GM19328 (cell line): Measurements from ENCODE around the gene F2.
"Not testable (repeated sequence)": the region's sequence is repeated elsewhere in the genome, so short reads cannot be mapped to it uniquely, and the experiment has no call there.

ENCODE experiments used
- ATAC-seq: cut with Tn5 transposase; IDR thresholded peaks from one replicate; pipeline ENCODE4 v1.9.1; 2021; ENCODE audit warnings: mild to moderate bottlenecking, moderate library complexity; ENCODE audit not compliant: unreplicated experiment

Gene F2

DNA sequence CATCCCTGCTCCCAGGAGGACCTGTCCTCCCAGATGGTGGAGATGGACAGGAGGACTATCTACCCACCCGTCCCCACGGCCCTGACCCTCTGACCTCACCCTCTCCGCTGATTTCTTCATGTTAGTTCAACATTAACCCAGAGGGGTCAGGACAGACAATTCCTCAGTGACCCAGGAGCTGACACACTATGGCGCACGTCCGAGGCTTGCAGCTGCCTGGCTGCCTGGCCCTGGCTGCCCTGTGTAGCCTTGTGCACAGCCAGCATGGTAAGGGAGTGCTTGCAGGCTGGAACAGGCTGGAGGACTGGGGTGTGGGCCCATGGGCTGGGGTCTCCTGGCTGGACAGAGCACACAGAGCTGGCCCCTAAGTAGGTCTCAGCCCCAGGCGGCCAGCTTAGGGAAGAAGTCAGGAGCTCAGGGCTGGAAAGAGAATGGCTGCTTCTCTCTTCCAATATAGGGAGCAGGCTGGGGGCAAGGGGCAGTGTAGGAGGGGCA, at the start of gene F2:
Gene F2, plus strand, starts transcription at position 166 of the 495 bp plus-strand sequence. Its CDS starts 23 bp downstream, at position 189.
- ATAC-seq, result no peak

DNA sequence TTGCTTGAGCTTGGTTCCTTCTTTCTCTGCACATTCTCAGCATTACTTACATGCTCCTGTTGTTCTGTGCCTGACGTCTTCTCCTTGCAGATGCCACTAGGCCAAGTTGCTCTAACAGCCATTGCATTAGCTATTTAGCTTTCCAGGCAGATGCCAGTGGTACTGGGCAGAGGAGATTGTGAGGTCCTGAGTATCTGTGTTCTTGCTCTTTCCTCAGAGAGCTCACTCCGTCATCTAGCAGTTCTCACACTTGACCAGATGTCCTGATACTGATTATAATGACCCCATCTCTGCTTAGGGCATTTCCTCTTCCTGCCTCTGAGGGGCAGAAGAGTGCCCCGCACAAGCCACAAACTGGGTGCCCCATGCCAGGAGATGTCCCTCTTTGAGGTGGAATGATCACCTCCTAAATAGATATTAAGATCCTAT, 49.3 kb upstream of the F2 start:
- no peak for ATAC-seq

DNA sequence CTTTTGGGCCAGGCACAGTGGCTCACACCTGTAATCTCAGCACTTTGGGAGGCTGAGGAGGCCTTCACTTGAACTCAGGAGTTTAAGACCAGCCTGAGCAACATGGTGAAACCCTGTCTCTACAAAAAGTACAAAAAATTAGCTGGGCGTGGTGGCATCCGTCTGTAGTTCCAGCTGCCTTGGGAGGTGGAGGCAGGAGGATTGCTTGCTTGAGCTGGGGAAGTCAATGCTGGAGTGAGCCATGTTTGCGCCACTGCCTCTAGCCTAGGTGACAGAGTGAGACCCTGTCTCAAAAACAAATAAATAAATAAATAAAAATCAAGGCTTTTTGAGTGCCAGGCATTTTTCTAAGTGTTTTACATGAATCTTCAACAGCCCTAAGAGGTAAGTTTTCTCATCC, 48.5 kb upstream of the F2 start:
- ATAC-seq, result not testable (repeated sequence)

DNA sequence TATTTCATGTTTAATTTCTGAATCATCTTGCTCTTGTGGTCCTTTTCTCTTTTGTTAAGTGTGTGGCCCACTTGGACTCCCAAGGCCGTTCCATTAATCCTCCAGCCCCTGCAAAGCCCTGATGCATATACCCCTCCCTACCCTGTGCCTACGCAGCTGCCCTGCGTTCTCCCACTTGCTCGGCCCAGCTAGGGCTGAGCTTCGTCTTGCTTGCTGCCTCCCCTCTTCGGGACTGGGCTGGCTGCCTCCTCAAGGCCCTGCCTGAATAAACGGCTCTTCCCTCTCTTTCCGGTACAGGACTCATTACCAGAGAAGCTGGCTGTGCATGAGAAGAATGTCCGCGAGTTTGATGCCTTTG, 47.1 kb upstream of the F2 start:
- no peak for ATAC-seq

DNA sequence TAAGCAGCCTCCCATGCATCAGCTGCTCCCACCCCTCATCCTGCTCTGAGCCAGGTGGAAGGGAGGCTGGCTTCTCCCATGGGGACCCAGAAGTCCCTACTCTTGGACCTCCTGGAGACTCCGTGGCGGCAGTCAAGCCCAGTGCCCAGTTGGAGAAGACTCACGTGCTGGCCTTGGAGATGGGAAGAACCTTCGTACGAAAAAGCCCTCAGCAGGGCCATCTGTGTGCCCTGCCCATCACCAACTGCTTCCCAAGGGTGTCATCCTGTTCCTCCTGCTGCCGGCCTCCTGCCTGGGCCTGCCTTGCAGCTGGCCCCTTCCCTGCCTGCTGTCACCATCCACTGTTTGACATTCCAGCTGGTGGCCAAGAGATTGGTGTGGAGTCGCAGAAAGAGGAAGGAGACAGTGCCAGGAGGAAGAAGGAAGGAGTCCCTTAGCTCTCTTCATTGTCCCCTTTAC, 46.6 kb upstream of the F2 start:
- ATAC-seq, result no peak

DNA sequence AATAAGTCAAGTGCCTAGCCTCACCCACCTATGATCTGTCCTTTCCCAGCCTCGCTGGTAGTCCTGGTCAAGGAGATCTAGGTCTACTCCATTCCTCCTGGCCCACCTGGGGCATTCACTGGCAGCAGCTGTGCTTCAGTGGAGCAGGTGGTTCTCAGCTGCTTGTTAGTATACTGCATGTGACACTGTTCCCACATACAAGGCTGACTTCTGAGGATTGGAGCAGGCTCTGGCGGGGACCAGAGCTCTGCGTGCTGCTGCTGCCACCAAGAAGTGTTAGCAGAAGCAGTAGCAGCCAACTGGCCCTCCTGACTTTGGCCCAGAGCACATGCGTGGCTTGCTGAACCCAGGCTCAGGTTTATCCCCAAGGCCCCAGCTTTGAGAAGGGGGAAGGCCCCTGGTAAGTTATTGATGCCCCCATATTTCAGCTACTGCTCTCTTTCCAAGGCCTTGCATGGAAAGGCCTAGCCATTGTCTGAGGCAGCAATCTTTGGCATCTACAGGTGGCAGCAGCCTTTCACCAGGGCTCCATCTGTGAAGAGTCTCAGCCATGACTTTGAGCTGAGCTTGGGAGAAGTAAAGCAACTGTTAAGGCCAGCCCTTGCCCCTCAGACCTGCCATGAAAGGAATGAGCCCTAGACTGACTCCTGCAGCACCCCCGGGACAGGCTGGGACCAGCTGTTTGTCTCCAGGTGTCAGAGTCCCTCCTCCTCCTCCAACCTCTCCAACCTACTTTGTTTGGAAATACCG, 45.1 kb upstream of the F2 start:
- ATAC-seq, result no peak

DNA sequence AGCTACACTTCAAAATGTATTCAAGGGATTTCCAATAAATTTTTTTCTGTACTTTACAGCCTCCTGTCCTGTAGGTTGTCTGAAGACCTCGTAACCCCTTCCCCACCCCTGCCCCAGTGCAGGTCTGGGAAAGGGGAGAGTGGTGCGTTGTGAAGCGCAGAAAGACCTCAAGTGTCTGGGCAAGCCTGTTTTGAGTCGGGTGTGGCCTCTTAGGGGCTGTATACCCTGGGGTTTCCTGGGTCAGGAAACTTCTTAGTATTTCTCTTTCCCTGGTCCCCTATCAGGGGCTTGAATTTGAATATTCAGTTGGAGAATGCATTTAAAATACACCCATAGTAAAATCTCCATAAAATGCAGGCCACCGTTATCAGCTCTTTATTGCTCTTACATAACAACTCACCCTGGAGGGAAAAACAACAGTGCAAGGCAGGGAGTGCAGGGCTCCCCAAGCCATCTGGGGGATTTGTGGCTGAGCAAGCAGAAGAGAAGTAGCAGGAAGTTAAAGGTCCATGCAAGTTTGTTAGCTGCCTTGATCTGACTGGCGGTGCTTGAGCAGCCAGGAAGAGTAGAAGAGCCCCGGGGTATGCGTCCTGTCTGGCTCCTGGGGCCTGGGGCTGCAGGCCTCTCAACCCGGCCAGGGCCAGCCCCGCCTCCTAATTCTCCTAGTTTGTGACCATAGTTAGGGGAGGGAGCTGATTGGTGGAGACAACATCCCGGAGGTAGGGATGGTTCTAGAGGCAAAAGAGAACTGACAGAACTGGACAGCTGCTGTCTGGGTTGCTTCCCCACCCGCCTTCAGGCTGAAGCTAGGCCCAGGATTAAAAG, 44.3 kb upstream of the F2 start:
- ATAC-seq, result no peak

DNA sequence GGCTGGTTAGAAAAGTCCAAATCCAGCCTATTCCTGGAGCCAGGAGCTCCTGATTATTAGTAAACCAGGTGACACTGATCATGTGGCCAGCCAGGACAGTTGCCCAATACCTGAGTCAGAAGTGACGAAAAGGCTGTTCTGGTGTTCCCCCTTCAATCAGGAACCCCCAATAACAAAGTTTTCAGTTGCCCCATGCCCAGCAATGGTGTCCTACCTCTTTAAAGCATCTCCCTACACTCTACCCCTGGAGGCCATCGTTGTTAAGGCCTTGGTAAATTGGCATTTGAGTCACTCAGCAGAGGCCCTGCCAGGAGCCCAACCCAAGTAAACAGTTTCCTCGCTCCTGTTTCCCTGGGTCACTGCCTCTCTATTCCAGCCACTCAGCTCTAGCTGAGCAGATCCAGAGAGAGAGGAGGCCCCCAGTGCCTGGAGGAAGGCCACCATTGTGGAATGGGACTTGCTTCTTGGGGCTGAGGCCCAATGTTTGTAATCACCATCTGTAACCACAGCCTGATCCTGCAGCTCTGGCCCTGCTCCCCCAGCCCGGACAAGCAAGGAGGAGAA, 43.6 kb upstream of the F2 start:
- ATAC-seq, result no peak

DNA sequence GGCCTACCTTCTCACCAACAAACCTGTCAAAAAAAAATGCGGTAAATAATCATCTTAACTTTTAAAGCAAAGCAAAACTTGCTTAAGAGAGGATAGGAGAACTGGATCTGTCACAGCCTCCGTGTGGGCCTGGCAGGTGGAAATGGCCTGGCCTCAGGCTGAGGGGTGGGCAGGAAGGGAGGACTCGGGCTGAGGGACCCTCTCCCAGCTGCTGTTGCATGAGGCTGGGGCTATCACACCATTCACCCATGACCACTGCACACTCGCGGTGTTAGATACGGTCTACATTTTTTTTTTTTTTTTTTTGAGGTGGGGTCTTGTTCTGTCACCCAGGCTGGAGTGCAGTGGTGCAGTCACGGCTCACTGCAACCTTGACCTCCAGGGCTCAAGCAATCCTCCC, 43.1 kb upstream of the F2 start:
- ATAC-seq, result no peak

DNA sequence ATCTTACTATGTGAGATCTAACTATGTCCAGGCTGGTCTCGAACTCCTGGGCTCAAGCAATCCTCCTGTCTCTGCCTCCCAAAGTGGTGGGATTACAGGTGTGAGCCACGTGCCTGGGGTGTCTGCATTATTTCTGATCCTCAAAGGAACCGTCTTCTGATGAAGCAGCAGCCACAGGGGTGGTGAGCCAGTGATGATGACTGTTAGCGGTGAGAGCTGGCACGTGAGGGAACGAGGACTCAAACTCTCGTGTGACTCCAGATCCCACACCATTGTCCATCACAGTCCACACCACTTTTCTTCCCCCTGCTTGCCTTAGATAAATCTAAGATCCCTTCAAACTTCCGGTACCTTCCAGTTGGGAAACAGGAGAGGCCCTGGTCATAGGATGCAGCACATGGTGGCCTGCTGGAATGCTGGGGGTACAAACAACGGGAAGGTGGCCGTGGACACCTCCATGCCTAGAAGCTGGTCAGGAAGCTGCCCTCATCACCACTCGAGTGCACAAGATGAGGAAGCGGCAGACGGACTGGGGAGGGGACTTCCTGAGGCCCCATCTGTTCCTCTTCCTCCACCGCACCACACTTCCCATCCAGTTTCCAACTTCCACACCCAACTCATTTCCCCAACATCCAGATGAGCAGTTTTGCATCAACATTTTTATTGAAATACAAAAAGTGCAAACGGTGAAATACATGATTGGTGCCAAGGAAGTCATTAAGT, 42.4 kb upstream of the F2 start:
- ATAC-seq, result no peak

DNA sequence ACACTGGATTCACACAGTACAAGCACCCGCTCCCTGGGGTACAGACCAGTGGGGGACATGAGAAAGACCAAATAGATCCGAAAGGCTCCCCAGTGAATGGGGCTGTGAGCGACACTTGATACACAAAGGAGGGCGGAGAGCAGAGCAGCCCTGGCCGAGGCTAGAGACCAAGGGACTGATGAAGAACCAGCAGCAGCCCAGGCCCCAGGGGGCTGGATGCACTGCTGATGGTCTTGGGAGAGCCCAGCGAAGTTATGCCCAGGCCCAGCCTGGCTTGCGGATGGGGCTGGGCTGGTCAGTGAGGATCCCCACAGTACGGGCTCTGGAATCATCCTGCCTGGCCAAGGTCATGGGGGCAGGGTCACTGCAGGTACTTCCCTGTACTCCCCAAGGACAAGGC, 41.8 kb upstream of the F2 start:
- no peak for ATAC-seq

DNA sequence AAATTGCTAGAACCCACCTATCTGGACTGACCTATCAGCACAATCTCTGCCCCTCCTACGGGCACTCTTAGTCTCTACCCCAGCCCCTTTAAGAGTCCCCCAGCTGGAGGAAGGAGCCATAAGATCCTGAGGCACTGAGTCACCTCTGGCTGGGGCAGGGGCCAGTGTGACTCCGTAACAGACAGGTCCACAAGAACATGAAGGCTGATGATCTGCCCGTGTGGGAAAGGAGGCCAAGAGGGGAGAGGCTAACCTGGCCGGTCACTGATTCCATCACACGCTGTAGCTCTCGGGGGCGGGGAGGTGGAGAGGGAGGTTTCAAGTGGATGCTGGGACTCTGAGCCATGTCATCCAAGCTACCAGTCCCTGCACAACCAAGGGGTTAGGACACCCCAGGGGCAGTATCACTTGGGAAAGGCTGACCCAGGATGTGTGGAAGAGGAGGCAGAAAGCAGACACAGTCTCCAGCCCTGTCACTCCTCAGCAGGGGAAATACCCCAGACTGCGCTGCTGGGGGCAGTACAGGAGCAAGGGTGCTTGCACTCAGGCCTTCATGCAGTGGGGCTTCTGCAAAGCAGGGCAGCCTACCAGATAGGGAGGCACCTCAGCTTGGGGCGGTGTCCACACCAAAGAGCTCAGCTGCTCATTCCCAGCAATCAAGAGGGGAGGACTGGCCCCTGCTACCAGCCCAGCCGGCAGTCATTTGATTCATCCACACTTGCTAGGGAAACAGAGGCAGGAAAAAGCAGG, 40.8 kb upstream of the F2 start:
- ATAC-seq, result no peak

DNA sequence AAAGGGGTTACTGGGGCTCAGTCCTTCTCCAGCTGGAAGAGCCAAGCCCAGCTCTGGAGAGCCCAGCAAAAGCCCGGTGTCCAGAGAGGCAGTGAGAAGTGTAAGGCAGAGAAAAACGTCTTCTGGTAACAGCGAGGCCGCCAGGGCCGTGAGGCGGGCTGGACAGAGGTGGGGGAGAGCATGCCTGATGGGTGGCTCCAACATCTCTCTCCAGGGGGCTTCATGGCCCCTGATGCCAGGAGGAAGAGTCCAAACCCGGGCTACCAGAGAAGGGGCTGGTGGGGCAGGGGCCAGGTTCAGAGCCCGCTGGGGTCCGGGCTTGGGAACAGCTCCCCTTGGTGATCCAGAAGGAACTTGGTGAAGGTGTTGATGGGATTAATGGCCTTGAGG, 40.3 kb upstream of the F2 start:
- no peak for ATAC-seq

DNA sequence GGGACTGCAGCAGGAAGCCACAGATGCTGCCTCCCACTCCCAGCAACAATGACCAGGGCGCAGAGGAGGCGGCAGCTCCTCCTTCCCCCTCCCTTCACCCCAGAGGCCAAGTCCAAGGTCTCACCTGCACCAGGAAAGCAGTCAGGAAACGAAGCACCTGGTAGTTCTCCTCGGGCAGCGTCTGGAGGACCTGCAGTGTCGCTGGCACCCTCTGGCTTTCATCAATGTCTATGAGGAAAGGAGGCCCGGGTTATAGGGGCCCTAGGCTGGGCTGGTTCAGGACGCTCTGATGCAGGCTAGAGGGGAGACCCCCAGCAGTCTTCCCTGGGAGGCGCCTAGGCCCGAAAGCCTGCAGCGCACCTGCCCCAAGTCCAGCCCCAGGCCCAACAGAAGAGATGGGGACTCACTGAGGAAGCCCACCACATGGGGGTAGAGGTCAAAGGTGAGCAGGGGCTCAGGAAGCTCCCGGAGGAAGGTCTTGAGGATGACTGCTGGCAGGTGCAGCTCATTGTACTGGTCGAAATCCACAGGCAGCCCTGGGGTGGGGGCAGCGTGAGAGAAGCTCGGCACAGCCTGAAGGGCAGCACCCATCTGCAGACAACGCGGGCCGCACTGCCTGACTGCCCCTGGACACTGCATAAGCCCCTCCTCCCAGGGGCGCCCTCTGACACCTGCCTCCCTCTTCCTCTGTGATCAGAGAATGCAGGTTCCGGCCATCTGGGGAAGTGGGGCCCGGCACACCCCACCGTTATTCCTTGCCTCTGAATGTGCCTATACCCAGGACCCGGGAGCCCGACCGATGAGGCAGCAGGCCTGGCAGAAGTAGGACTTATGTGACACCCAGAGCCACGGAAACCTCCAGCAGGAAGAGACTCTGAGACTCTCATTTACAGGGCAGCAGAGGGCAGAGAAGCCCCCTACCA, 39.5 kb upstream of the F2 start:
- no peak for ATAC-seq

DNA sequence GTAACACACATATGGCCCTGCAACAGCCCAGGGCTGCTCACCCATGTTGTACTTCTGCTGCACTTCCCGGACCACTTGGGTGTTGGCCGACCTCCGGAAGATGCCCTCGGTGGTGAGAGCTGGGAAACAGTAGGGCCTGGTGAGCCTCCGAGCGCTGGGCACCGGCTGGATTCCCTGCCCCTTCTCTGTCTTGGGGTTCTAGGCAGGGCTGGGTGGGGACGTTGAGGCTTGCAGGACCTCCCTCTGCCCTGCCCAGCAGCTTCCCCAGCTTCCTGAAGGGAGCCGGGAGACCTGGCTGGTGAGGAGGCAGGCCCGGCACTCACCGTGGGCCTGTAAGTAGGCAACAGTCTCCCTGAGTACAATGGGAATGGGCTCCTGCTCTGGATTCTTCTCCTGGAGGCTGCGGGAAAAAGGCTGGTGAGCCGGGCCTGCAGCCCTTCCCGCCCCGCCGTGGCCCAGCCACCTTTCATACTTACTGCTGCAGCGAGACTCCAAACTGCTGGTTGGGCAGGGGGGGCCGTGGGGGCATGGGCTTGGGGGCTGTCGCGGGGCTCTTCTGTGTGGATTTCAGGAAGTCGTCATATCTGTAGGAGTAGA, 38.8 kb upstream of the F2 start:
- ATAC-seq, result no peak

DNA sequence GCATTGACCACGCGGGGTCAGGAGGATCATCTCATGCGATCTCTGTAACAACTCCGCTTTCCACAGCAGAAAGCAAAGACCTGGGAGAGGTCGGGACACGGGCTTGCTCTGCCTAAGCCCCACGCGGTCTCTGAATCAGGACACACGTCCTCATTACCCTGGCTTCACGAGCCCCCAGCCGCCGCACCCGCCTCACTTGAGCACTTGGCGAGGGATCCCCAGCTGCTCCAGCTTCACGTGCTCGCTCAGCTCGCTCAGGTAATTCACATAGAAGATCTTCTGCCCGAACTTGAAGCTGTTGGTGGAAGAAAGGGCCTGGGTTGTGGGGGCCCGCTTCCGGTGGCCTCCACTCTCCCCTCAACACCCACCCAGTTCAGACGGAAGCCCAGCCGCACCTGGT, 38.2 kb upstream of the F2 start:
- ATAC-seq, result no peak

DNA sequence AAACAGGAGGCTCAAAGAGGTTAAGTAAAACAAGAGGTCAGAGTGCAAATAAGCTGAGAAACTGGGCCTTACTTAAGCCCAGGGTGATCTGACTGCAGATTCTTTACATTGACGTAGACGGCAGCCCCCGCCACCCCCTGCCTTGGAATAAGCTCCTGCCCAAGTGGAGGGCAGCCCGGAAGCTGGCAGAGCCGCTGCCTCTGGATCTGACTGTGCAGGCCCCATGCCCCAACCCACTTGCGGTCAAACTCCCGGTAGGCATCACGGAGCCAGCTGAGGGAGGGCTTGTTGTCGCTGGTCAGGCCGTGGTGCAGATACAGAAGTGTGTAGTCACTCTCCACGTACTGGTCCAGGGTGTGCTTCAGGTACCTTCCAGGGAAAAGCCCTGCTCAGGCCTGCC, 37.2 kb upstream of the F2 start:
- no peak for ATAC-seq

DNA sequence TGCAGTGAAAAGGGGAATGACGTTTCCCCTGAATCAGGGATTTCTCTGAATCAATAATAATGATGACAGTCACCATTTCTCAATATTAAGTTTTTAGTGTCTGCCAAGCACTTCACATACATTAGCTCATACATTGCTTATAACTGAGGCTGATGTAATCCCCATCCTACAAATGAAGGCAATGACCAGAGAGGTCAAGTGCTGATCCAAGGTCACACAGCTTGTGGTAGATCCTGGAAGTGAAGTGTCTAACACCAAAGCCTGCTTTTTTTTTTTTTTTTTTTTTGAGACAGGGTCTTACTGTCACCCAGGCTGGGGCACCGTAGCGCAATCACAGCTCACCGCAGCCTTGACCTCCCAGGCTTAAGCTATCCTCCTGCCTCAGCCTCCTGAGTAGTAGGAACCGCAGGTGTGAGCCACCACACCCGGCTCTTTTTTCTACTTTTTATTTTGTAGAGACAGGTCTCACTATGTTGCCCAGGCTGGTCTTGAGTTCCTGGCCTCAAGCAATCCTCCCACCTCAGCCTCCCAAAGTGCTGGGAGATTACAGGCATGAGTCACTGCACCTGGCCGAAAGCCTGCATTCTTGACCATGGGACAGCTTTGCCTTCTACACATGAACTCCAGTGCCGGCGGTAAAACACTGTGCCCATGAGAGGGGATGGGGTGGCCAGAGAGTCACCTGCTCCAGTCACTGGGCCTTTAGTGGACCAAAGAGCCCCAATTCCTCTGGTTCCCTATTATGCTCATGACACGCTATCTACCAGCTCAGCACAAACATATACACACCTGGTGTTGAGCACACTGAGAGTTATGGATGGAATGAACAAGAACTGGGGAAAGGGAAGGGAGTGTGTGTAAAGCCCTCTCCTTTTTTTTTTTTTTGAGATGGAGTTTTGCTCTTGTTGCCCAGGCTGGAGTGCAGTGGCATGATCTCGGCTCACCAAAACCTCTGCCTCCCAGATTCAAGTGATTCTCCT, 36.0 kb upstream of the F2 start:
- ATAC-seq, result no peak
